HG03103 (cell line): Measurements from ENCODE around the gene MYO1D.

Source experiments
- ATAC-seq: cut with Tn5 transposase; IDR thresholded peaks from one replicate; pipeline ENCODE4 v1.9.1; 2021; ENCODE audit warnings: low read depth; ENCODE audit not compliant: unreplicated experiment

MYO1D gene

GRCh38 chr17:32446949-32447348, 430.0 kb downstream of the MYO1D start:
- ATAC-seq = no peak

GRCh38 chr17:32445971-32446370, 431.0 kb downstream of the MYO1D start:
- no peak for ATAC-seq

GRCh38 chr17:32445497-32445896, 431.4 kb downstream of the MYO1D start:
- no peak for ATAC-seq

- ATAC-seq = no peak
Observed at GRCh38 chr17:32445074-32445415, 431.9 kb downstream of the MYO1D start.

GRCh38 chr17:32444301-32445073, 432.4 kb downstream of the MYO1D start, which contains the start of gene PSMD11:
PSMD11 (plus strand) TSS chr17:32444510; CDS start chr17:32444524, 14 bp downstream.
- ATAC-seq = peak; percentile 81

GRCh38 chr17:32443827-32444300, 433.1 kb downstream of the MYO1D start:
- ATAC-seq = no peak
